SKM-1 treated with dmso at 0.1 percent for 144 hours (cell line): ENCODE measurements around the gene MAB21L4.
"Not testable (repeated sequence)": the region's sequence is repeated elsewhere in the genome, so short reads cannot be mapped to it uniquely, and the experiment has no call there.

Experiments used
- DNase-seq: peaks from one replicate; lab custom pipeline; 2025; ENCODE audit not compliant: unreplicated experiment; lab: John Stamatoyannopoulos, UW

The MAB21L4 gene

GRCh38 chr2:240868286-240869108 is 27.5 kb downstream of the MAB21L4 start, which contains the start of gene AGXT:
AGXT (plus strand) TSS chr2:240868824; CDS start chr2:240868866, 42 bp downstream.
- no peak for DNase-seq

DNA sequence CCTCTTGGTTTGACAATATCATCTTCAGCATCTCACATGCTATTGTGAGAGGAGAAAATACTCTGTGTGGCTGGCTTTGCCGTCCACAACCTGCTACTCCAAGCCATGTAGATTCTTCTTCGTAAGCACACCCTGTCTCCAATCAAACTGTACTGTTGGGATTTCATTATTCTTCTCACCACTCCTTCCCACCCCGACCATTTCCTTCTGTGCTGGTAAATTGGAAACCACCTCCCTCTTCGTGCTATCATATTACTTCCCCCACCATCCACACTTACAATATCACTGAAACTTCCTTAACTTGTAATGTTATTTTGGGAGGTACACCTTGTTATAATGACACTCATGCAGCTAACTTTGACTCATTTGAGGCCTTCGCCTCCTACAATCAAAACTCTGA is 30.6 kb downstream of the MAB21L4 start:
- DNase-seq = no peak

DNA sequence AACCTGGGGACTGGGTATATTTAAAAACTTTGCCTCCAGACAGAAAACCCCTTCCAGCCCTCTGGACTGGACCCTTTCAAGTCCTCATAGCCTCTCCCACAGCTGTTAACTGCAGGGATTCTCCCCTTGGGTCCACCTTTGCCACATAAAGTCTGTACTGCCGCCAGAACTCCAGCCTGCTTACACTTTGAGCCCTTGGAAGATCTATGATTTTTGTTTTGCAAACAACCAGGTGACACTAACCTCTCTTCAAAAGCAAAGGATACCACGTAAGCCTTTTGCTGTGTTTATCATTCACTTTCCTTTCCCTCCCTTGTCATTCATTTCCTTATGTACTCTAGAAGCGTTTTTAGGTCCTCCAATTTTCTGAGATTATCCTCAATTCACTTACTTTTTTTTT is 31.5 kb downstream of the MAB21L4 start:
- DNase-seq = no peak

DNA sequence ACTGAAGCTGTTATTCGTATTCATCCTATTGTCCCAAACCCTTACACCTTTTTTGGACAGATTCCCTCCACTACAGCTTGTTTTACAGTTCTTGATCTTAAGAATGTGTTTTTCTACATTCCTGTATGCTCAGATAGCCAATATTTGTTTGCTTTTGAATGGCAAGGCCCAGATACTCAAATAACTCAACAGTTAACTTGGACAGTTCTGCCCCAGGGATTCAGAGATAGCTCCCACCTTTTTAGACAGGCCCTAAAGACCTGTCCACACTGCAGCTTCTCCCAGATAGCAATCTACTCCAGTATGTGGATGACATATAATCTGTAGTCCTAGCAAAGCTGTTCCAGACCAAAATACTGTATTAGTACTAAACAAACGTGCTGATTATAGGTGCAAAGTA is 34.4 kb downstream of the MAB21L4 start:
- no peak for DNase-seq

DNA sequence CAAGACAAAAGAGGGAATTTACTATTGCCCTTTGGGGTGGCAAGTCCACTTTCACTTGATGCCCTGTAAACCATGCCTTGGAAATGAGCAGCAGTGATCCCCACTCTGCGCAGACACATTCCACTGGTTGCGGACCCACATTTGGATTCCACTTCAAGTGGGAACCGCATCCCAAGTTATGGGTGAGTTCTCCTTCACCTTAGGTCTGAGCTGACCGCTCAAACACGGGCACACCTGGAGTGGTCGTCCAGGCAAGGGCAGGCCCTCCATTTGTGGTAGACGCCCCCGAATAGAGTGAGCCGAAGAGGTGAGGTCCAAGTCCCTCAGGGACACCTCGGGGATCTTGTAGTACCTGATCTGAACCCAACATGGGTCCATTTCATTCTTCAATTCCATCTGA is 37.1 kb downstream of the MAB21L4 start:
- DNase-seq = no peak

DNA sequence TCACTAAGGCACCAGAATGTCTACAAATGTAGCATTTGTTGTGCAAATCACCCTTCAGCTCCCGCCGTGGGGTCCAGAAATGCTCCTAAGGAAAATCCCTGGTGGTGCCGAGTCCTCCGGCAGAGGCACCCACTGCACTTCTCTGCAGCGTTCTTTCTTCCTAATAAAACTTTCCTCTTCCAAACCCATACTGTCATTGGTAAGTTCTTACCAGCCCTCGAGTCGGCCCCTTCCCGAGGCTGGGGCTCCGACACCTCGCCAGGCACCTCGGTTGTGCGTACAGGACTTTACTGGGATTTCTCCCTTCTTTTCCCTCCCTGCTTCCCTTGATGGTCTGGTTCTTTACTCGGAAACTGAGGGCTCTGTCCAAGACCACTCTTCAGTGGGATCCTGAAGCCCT is 37.6 kb downstream of the MAB21L4 start:
- DNase-seq = no peak

DNA sequence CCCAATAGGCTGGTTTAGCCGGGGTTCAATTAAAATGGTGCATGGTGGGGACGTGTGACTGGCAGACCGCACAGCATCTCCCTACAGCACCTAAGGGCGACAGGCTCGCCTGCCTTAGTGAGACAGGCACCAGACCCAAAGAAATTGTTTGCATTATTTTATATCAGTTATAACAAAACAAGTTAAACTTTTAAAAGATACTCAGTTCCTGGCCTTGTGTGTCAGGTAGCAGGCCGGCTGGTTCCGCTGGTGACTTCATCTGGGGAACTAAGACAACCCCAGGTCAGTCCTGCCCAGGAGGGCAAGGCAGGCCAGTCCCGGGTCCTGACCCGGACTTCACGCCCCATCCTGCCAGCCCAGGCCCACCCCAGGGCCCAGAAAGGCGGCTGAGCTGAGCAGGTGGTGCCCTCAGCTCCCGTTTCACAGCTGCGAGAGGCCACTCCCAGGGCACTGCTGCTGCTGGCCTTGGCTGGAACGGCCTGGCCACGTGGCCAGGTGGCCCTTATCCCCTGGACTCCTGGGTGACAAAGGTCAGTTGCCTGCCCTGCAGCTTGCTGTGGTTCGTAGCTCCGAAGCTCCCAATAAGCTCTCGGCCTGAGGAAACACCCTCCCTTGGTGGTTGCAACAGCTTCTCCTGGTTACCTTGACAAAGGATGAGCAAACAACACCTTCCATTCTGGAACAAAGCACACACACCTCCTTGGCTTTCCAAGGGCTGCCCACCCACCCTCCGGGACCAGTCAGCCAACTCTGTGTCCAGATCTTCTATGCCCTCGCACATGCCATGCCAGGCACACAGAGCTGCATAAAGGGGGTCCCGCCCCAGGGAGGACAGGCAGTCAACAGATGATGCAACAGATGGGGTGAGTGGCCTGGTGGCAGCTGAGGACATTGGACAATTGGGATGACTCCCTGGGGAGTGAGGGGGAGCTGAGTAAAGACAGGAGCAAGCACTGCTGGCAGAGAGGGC is 38.6 kb downstream of the MAB21L4 start:
- no peak for DNase-seq

DNA sequence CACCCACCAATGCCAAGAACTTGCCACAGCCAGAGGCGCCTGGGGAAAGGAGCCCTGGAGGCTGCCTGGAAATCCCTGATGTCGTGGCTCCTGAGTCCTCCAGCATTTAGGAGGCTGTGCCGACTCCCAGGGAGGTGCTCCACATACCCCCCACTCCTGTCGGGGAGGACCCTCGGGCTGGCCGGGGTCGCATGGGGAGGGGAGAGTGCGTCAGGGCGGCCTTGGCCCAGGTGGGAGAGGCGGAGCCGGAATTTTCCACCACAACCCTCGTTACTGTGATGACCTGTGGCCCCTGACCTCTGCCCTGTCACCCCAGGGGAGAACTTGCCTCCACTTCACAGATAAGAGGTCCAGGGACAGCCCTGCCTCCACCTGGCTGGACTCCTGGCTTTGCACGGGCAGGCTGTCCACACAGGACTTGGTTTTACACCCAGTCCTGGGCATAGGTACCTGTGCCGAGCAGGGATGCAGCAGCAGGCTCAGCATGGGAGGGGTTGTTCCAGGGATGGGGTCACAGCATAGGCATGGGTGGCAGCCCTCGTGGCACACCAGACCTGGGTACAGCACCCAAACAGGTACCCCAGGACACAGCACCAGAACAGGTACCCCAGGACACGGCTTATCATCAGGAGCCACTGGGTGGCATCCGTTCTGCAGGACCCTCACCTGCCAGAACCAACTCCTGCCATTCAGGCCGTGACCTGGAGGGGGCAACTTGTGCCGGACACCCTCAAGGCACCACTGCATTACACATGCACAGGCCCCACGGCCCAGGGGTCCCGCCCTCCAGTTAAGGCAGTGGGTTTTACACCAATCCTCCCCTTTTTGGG is 39.6 kb downstream of the MAB21L4 start:
- no peak for DNase-seq

DNA sequence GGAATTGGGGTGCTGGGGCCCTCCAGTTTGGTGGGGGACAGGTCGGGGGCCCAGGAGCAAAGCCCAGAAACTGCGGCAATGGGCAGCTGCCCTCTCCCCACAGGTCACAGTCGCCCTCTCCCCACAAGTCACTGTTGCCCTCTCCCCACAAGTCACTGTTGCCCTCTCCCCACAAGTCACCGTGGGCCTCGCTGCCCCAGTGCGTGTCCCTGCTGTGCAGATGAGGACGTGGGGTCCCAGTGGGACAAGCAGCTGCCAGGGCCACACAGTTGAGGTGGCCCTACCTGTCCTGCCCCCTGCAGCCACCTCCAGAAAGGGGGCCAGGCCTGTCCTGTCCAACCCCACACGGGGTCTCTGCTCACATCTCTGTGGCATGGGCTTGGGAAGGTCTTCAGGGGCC is 40.3 kb downstream of the MAB21L4 start:
- DNase-seq = no peak

DNA sequence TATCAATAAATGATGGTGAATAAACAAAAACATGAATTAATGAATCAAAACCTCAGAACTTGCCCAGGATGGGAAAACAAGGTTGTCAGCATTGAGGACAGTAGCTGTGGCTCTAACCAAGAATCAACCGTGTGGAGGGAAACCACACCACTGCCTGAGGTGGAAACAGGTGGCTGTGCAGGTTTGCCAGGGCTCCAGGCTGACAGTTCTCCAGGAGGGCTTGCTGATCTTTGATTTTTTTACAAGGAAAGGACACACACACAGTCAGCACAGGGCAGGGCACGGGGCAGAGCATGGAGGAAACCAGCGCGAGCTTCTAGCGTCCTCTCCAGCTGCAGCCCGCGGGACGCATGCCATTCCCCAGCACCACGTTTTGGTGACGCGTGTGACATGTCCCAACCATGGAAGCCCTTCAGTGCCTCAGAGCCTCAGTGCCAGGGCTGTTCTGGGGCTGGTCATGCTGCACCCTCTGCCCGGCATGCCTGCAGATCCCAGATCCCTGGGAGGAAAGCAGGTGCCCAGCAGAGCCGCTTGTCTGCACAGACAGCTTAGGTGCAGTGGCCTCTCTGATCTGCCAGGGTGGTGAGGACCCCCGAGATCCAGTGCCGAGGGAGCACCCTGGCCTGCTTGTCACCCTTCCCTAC is 43.2 kb downstream of the MAB21L4 start:
- no peak for DNase-seq

DNA sequence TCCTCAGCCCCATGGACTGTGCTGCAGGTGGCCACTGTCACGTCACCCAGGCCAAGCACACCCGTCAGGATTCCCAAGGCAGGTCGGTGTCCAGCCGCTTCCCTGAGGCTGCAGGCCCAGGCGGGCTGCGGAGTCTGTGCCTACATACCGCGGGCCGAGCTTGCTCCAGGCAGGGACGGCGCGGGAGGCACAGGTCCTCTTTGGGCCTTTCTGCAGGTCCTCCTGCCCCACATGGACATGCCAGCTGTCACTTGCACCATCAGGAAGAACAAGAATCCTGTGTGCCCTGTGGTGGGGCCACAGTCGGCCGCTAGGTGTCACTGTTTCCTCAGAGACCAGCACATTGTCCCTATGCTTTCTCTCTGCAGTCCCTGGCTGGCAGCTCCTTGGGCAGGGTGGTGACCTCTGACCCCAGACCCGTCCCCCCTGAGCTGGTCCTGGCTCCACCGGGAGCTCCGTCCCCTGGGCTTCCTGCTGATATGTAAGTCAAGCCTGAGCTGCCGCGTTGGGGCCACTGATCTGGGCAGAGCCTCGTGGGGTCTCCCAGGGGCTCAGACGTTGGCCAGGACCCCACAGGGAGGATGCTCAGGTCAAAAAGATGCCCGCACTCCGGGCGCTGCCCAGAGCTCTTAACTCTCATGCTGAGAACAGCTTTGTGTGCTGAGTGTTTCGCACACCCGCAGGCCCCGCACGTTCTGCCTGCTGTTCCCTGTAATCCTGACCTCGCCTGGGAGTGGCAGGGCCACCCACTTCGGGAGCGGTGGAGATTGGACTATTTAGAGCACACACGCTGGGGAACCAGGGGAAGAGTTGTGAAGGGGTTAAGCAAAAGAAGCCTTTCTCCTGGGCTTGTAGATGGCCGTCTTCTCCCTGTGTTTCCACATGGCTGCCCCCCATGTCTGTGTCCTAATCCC is 44.6 kb downstream of the MAB21L4 start:
- DNase-seq = peak; percentile 34

DNA sequence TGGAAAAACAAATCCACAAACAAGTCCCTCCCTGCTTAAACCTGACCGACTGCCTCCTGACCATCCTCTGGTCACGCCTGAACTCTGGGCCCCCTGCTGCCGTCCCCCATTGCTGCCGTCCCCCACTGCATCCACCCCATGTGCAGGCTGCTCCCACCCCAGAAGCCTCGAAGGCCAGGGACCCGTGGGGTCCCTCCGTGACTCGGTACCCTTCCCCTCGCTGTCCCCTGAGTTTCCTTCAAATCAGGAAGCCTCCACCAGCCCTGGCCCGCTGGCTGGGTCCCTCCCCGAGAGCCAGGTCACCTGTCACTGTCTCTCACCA is 45.2 kb downstream of the MAB21L4 start:
- DNase-seq = no peak

DNA sequence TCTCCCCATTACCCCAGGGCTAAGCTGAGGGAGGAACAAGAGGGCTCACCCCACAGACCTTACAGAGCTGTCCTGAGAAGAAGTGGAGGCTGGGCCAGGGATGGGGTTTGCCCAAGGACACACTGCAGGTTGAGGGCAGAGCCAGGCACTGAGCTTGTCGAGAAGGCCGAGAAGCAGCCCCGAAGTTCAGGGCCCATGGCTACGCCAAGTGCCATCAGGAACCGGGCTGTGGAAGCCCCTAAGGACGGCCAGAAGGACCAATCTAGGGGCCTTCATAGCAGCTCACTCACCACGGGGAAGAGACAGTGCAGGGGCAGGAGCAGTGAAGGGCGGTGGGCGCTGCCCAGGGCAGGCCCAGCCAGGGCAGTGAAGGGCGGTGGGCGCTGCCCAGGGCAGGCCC is 45.9 kb downstream of the MAB21L4 start:
- DNase-seq = no peak

- no peak for DNase-seq
Observed at GRCh38 chr2:240848900-240849680, 46.9 kb downstream of the MAB21L4 start.

DNA sequence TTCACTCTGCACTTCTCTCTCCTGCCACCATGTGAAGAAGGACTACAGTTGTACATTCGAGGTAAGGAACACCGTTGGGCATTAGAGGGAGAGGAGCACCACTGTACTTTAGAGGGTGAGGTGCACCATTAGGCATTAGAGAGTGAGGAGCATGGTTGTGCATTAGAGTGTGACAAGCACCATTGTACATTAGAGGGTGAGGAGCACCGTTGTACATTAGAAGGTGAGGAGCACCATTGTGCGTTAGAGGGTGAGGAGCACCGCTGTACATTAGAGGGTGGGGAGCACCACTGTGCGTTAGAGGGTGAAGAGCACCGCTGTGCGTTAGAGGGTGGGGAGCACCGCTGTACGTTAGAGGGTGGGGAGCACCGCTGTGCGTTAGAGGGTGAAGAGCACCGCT is 48.1 kb downstream of the MAB21L4 start:
- no peak for DNase-seq

GRCh38 chr2:240846873-240847595 is 48.9 kb downstream of the MAB21L4 start:
- no peak for DNase-seq

DNA sequence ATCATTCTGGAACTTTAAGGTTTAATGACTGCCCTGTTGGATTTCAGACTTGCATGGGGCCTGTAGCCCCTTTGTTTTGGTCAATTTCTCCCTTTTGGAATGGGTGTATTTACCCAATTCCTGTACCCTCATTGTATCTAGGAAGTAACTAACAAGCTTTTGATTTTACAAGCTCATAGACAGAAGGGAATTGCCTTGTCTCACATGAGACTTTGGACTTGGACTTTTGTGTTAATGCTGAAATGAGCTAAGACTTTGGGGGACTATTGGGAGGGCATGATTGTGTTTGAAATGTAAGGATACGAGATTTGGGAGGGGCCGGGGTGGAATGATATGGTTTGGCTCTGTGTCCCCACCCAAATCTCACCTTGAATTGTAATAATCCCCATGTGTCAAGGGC is 49.6 kb downstream of the MAB21L4 start:
- not testable (repeated sequence) for DNase-seq

DNA sequence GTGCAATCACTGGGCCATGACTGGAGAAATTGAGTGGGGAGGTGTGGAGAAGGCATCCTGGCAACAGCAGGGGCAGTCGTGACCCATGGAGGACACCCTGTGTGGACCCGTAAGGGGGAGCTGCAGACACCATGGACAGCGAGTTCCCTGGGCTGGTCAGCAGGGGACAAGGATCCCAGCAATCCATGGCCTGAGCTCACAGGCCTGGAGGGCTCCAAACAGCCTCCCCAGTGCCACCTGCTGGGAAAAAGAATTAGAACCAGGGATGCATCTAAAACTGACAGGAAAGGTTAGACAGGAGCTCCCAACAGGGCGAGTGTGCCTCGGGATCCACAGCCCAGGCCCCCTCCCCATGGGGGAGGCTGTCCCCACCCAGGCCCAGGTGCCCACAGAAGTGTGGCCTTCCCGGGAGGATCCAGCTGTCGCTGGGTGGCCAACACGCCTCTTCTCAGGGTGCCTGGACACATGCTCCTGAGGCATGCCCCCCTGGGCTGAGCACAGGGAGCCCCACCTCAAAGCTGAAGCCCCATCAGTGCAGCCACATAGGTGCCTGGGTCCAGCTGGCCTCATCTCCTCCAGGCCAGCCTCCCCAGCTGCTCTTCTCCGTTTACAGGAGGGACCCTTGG is 55.4 kb downstream of the MAB21L4 start:
- DNase-seq = no peak
